Skeletal muscle tissue (tissue), 4 donors: ENCODE results near the gene TBX22. TPM values are rescaled to one million over a fixed set of nuclear protein-coding genes. Genes with fewer than 3 reads are reported as not detected.
"Not testable (repeated sequence)": the region's sequence is repeated elsewhere in the genome, so short reads cannot be mapped to it uniquely, and the experiment has no call there.

ENCODE experiments used
- H3K27ac ChIP-seq: one replicate; pipeline ENCODE4 v1.7.0; 2013; ENCODE audit warnings: mild to moderate bottlenecking, low read depth, low read length, inconsistent platforms
- H3K27me3 ChIP-seq, 3 donors: one replicate each; pipeline ENCODE4 v1.7.0; 2013; ENCODE audit warnings: low read length in 3 of 3; ENCODE audit not compliant: control insufficient read depth in 3 of 3, insufficient read depth in 3 of 3
- H3K36me3 ChIP-seq, 3 donors: one replicate each; pipeline ENCODE4 v1.7.0; 2013; ENCODE audit warnings: low read length in 3 of 3; ENCODE audit not compliant: control insufficient read depth in 3 of 3, insufficient read depth in 3 of 3
- H3K4me1 ChIP-seq, 3 donors: one replicate each; pipeline ENCODE4 v1.7.0; 2013; ENCODE audit warnings: low read length in 3 of 3, mild to moderate bottlenecking in 3 of 3; ENCODE audit not compliant: control insufficient read depth in 3 of 3, insufficient read depth in 3 of 3
- H3K4me3 ChIP-seq, 3 donors: one replicate each; pipeline ENCODE4 v1.7.0; 2013; ENCODE audit warnings: low read length in 3 of 3
- H3K9ac ChIP-seq, 3 donors: one replicate each; pipeline ENCODE4 v1.7.0; 2013; ENCODE audit warnings: low read length in 3 of 3, mild to moderate bottlenecking in 3 of 3, moderate library complexity in 2 of 3, low read depth in 1 of 3
- H3K9me3 ChIP-seq, 3 donors: one replicate each; pipeline ENCODE4 v1.7.0; 2013; ENCODE audit warnings: low read length in 3 of 3; ENCODE audit not compliant: control insufficient read depth in 3 of 3
- total RNA-seq: library from RNA; depleted of rRNA; stranded (reverse); fragments of >200 nt; gene quantifications from one replicate; pipeline ENCODE4 v1.2.3, GENCODE V29; 2014
- donor health status: Osteomylitis.

TBX22 gene
- total RNA-seq, 1 donor from 2014 or later: under 0.01 TPM

GRCh38 chrX:80075625-80076024 is 61.1 kb downstream of the TBX22 start:
- H3K4me1 ChIP-seq, H3K27me3 ChIP-seq, H3K4me3 ChIP-seq, H3K27ac ChIP-seq, H3K9me3 ChIP-seq, H3K9ac ChIP-seq, H3K36me3 ChIP-seq: not testable (repeated sequence)
